ENCODE measurements around the gene TALDO1.

DNA sequence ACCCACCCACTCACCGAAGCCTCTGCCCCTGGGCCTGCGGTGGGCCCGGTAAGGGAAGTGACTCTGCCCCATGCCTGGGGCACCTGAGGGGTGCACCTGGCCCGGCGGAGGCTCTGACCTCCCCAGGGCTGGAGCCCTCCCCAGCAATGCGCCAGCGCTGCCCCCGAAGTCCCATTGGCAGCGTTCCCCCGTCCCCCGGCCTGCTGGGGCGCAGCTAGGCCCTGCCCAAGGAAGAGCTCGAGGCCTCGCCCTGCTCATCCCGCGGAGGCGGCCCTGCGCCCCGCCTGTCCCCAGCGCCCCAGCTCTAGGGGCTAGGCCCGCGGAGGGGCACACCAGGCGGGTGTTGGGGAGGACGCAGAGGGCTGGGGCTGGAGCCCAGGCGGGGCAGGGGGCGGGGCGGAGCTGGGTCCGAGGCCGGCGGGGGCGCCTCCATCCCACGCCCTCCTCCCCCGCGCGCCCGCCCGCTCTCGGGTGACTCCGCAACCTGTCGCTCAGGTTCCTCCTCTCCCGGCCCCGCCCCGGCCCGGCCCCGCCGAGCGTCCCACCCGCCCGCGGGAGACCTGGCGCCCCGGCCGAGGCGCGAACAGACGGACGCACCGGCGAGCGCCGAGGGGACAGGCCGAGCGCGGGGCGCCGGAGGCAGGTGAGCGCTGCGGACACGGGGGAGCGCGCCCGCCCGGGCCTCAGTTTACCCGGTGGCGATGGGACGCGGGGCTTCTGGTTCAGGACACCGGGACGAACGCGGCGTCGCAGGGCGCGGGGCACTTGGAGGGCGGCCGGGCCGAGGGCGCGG lies 41.4 kb upstream of the TALDO1 start, which contains the start of gene EPS8L2:
- TF ChIP-seq GATA2 (IDR thresholded peaks at IDR 0.05; ENCODE audit: low read depth, low read length) (no peak), GATA3 (IDR thresholded peaks at IDR 0.05; ENCODE audit: low read depth, low read length) (no peak)
